OCI-LY7 (cell line): ENCODE data around the gene MNT. TPM values are rescaled to one million over a fixed set of nuclear protein-coding genes. Genes with fewer than 3 reads are reported as not detected.
A peak's percentile ranks its signal among the peaks of the same experiment; 100 is the strongest.

Source experiments
- BruUV-seq: library from RNA; stranded (reverse); fragments of 400-500 nt; replicated peaks from 2 replicates; lab custom pipeline; 2021; lab: Mats Ljungman, UMichigan
- CTCF ChIA-PET: fragments of 300-600 bp; sonication (Branson Sonifier 250); formaldehyde crosslinking; loops from one replicate; lab custom pipeline; 2022; ENCODE audit warnings: antibody characterized with exemption; ENCODE audit not compliant: unreplicated experiment; lab: Charles Lee
- POLR2A ChIA-PET: fragments of 300-600 bp; sonication (Branson Sonifier 250); formaldehyde crosslinking; loops from one replicate; lab custom pipeline; 2022; ENCODE audit warnings: antibody characterized with exemption; lab: Charles Lee
- DNase-seq: peaks from one replicate; pipeline ENCODE4 v3.0.0-alpha.2; 2015; ENCODE audit warnings: low spot score
- H2AFZ ChIP-seq: fragments of 200-600 bp; sonication (generic), shearing (Covaris generic); 2 replicates; pipeline ENCODE4 v1.6.1; 2014; ENCODE audit warnings: mild to moderate bottlenecking, antibody characterized with exemption, low read length, moderate library complexity
- H3K27ac ChIP-seq: fragments of 200-600 bp; sonication (generic); 2 replicates; pipeline ENCODE4 v1.5.1; 2014; ENCODE audit warnings: mixed run types, low read depth, mild to moderate bottlenecking, moderate library complexity, low read length, inconsistent platforms; ENCODE audit not compliant: poor library complexity, severe bottlenecking
- H3K36me3 ChIP-seq: fragments of 200-600 bp; sonication (generic); 2 replicates; pipeline ENCODE4 v1.6.1; 2014; ENCODE audit warnings: mild to moderate bottlenecking, antibody characterized with exemption, low read length, moderate library complexity, mixed read lengths; ENCODE audit not compliant: insufficient read depth
- H3K4me1 ChIP-seq: fragments of 200-600 bp; sonication (generic); 2 replicates; pipeline ENCODE4 v1.5.1; 2014; ENCODE audit warnings: mild to moderate bottlenecking, low read length; ENCODE audit not compliant: insufficient read depth, poor library complexity, severe bottlenecking
- H3K4me2 ChIP-seq: fragments of 200-600 bp; sonication (generic); 2 replicates; pipeline ENCODE4 v1.6.1; 2014; ENCODE audit warnings: mild to moderate bottlenecking, low read length
- H3K4me3 ChIP-seq: fragments of 200-600 bp; sonication (generic); 2 replicates; pipeline ENCODE4 v1.5.1; 2014; ENCODE audit warnings: mild to moderate bottlenecking, low read depth, low read length; ENCODE audit not compliant: poor library complexity, severe bottlenecking
- H3K79me2 ChIP-seq: fragments of 200-600 bp; sonication (generic); 2 replicates; pipeline ENCODE4 v1.6.1; 2016; ENCODE audit warnings: low read depth, mild to moderate bottlenecking, low read length, moderate library complexity, mixed read lengths; ENCODE audit not compliant: insufficient read depth
- H3K9me2 ChIP-seq: fragments of 200-600 bp; sonication (generic); 2 replicates; pipeline ENCODE4 v1.6.1; 2016; ENCODE audit warnings: mild to moderate bottlenecking, low read length, mixed read lengths; ENCODE audit not compliant: insufficient read depth
- H3K9me3 ChIP-seq: fragments of 200-600 bp; sonication (generic); 2 replicates; pipeline ENCODE4 v1.6.1; 2014; ENCODE audit warnings: mild to moderate bottlenecking, mixed run types, low read length, mixed read lengths
- H4K20me1 ChIP-seq: fragments of 200-600 bp; sonication (generic); 2 replicates; pipeline ENCODE4 v1.6.1; 2014; ENCODE audit warnings: mild to moderate bottlenecking, antibody characterized with exemption, low read length, moderate library complexity, mixed read lengths; ENCODE audit not compliant: insufficient read depth
- EZH2phosphoT487 ChIP-seq: fragments of 200-600 bp; sonication (generic); IDR thresholded peaks from 2 replicates; pipeline ENCODE4 v1.6.1; 2018; ENCODE audit warnings: low read depth, borderline replicate concordance, mild to moderate bottlenecking, mixed run types, antibody characterized with exemption, low read length, moderate library complexity, mixed read lengths
- intact Hi-C: fragments of 100-400 bp; cut with micrococcal nuclease; formaldehyde crosslinking; loops from one replicate; pipeline ENCODE4 v1.10.0; 2022; ENCODE audit not compliant: unreplicated experiment
- total RNA-seq, 2 experiments: library from RNA; depleted of rRNA in 1 of 2; stranded (reverse); fragments of >200 nt in 1 of 2; shearing (Covaris generic) in 1 of 2; gene quantifications; 2 replicates each; pipeline ENCODE4 v1.2.3, GENCODE V29; 2014 to 2022
- TF ChIP-seq, protein P1 (sequence below): fragments of 200-600 bp; sonication (generic); conservative IDR thresholded peaks from 2 replicates; pipeline ENCODE4 v1.5.1; 2014; ENCODE audit warnings: mild to moderate bottlenecking, antibody characterized with exemption, low read length, moderate library complexity, mixed read lengths

The MNT gene
- total RNA-seq, 2 experiments from 2014 or later, result 22.2 to 60.0 TPM

DNA sequence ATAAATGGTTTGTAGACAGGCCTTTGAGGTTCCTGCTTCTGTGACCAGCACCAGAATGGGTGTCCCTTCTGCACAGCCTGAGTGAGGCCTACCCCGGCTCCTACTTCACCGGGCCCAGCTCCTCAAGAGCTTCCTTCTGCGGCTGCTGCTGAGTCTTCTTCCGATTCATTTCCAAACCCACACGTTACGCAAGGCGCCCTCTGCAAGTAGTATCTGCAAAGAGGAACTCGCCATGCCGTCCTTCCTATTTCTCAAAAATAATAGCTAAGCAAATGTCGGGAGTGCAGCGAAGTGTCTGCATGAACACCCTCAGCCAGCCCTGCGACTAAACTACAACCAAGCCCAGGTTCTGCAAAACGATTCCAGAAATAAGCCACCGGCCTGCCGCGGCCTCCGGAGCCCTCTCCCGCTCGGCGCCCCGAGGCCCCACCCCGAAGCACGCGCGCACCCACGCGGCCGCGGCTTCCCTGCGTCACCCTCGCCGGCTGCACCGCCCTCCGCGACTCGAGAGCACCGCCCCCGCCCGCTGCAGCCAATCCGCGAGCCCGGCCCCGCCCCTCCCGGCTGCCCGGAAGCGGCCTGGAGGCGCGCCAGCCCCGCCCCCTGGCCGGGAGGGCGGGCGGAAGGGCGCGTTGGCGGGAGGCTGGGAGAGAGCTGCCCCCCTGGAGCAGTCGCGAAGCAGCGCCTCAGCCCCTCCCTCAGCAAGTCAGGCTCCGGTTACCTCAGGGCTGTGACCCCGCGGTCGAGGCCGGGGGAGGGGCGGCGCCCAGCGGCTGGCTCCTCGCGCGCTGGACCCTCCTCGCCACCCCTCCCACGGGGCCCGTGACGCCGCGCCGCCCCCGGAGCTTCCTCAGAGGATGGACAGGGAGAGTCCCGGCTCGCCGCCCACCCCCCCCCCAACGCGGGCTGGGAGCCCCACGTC, 8.3 kb downstream of the MNT start:
- Histone ChIP-seq H3K79me2 (peaks cover 10% of the 10 kb centered on the region; the same call in 1 of the 2 replicates), H4K20me1 (no peaks in the 10 kb centered on the region), H3K9me2 (no peaks in the 10 kb centered on the region), H3K9me3 (no peaks in the 10 kb centered on the region), H3K27ac (peak overlapping the region; percentile 89), H3K4me2 (peak overlapping the region; percentile 99), H2AFZ (peak overlapping the region; percentile 52; the same call in 1 of the 2 replicates), H3K36me3 (0 out of 2 replicates have a peak, but pooled peaks cover 2% of the 10 kb centered on the region), H3K4me1 (peaks cover 44% of the 10 kb centered on the region), H3K4me3 (peak overlapping the region; percentile 80)
- DNase-seq, result peak; percentile 97
- TSS peak; percentile 59 for BruUV-seq
- intact Hi-C loops, result loop anchor here (1.0 kb wide), 1 partner anchor 9 kb away; the partner anchor contains the start of gene MNT
- TF ChIP-seq EZH2phosphoT487, result no peak
- TF ChIP-seq, protein P1, sequence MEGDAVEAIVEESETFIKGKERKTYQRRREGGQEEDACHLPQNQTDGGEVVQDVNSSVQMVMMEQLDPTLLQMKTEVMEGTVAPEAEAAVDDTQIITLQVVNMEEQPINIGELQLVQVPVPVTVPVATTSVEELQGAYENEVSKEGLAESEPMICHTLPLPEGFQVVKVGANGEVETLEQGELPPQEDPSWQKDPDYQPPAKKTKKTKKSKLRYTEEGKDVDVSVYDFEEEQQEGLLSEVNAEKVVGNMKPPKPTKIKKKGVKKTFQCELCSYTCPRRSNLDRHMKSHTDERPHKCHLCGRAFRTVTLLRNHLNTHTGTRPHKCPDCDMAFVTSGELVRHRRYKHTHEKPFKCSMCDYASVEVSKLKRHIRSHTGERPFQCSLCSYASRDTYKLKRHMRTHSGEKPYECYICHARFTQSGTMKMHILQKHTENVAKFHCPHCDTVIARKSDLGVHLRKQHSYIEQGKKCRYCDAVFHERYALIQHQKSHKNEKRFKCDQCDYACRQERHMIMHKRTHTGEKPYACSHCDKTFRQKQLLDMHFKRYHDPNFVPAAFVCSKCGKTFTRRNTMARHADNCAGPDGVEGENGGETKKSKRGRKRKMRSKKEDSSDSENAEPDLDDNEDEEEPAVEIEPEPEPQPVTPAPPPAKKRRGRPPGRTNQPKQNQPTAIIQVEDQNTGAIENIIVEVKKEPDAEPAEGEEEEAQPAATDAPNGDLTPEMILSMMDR, result no peak
- ChIA-PET CTCF (interaction anchor here (1.8 kb wide), 1 partner anchor 10 kb away, joined by 13 read pairs; no protein-coding TSS in a partner anchor), POLR2A (interaction anchor here (0.7 to 2.8 kb wide), 7 partner anchors 10 to 1125 kb away, joined by 4 to 17 read pairs (median 6); partner anchors contain the start of genes SMG6 and SRR)

DNA sequence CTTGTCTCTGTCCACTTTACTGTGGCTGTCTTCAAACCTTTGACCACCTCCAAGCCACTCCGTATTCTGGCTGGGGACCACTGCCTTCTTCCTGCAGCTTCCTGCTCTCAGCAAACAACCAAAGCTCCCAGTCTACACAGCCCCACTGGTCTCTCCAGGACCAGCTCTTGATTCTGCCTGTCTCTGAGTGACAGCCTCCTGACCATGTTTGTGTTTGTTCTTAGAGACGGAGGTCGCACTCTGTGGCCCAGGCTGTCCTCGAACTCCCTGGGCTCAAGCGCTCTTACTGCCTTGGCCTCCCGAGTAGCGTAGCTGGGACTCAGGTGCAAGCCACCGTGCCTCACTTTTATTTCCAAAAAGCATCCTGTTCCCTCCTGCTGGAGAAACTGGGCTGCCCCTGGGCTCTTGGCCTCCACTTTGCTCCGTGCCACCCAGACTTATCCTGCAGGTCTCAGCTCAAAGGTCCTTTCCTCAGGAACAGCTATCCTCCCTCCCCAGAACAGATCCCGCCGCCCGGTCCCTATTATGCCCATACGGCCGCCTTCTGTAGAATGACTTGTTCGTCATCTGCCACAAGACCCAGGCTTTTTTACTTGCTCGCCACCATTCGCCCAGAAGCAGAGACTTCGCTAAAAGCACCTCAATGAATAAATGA, 9.1 kb downstream of the MNT start:
- intact Hi-C loops, result loop anchor here (1.0 kb wide), 1 partner anchor 10 kb away; the partner anchor contains the start of gene MNT
- Histone ChIP-seq H3K4me3 (peak overlapping the region; percentile 80), H3K79me2 (peaks cover 10% of the 10 kb centered on the region; the same call in 1 of the 2 replicates), H3K9me2 (no peaks in the 10 kb centered on the region), H4K20me1 (no peaks in the 10 kb centered on the region), H3K4me1 (peaks cover 36% of the 10 kb centered on the region), H3K9me3 (no peaks in the 10 kb centered on the region), H3K36me3 (0 out of 2 replicates have a peak, but pooled peaks cover 2% of the 10 kb centered on the region), H3K27ac (peak overlapping the region; percentile 89), H3K4me2 (peak overlapping the region; percentile 94), H2AFZ (peak overlapping the region; percentile 52; the same call in 1 of the 2 replicates)
- no TSS peak for BruUV-seq
- no peak for TF ChIP-seq EZH2phosphoT487
- TF ChIP-seq, protein P1, result no peak
- ChIA-PET POLR2A (interaction anchor here (1.5 to 2.8 kb wide), 4 partner anchors 9 to 25 kb away, joined by 6 to 17 read pairs (median 8); no protein-coding TSS in a partner anchor), CTCF (interaction anchor here (1.8 kb wide), 1 partner anchor 9 kb away, joined by 13 read pairs; no protein-coding TSS in a partner anchor)
- DNase-seq, result peak; percentile 27
